HCT116 (cell line): Measurements from ENCODE around the gene GSN. TPM values are rescaled to one million over a fixed set of nuclear protein-coding genes. Genes with fewer than 3 reads are reported as not detected.

ENCODE experiments used
- ATAC-seq: fragments of 200-7000 bp; cut with Tn5 transposase; 2 replicates; pipeline ENCODE4 v1.9.1; 2020; ENCODE audit warnings: mild to moderate bottlenecking, moderate library complexity
- BruUV-seq: library from RNA; stranded (reverse); fragments of 400-500 nt; replicated peaks from 2 replicates; lab custom pipeline; 2021; lab: Mats Ljungman, UMichigan
- CTCF ChIA-PET: fragments of 300-600 bp; sonication (Branson Sonifier 250); formaldehyde crosslinking; loops from one replicate; lab custom pipeline; 2021; ENCODE audit warnings: antibody characterized with exemption; lab: Charles Lee
- POLR2A ChIA-PET: fragments of 300-600, 350-600 bp; sonication (Branson Sonifier 250); formaldehyde crosslinking; loops from one replicate; lab custom pipeline; 2021; ENCODE audit warnings: antibody characterized with exemption; lab: Charles Lee
- RAD21 ChIA-PET, 2 experiments: fragments of 300-600 bp; sonication (Branson Sonifier 250); formaldehyde crosslinking; loops; one replicate each; lab custom pipeline; 2023; ENCODE audit warnings: low total read pairs in 2 of 2; ENCODE audit not compliant: uncharacterized antibody in 2 of 2, unreplicated experiment in 2 of 2, low non-redundant PET in 1 of 2; lab: Charles Lee
- DNase-seq: peaks from one replicate; pipeline ENCODE4 v3.0.0-alpha.2; 2010; ENCODE audit warnings: low read depth, low spot score
- H2AFZ ChIP-seq: fragments of 200-600 bp; shearing (Covaris generic), sonication (generic); 2 replicates; pipeline ENCODE4 v1.6.1; 2017; ENCODE audit warnings: low read depth, mixed run types, mixed read lengths, antibody characterized with exemption, low read length; ENCODE audit not compliant: poor library complexity, severe bottlenecking
- H3K27ac ChIP-seq: 2 replicates; pipeline ENCODE4 v1.5.1; 2012; ENCODE audit warnings: low read depth, low read length
- H3K27me3 ChIP-seq: fragments of 200-600 bp; sonication (generic); 2 replicates; pipeline ENCODE4 v1.6.1; 2016; ENCODE audit warnings: mixed run types, low read length, mixed read lengths; ENCODE audit not compliant: insufficient read depth
- H3K36me3 ChIP-seq, 2 experiments: fragments of 200-500 bp in 1 of 2; fragments of 200-600 bp in 1 of 2; sonication (Bioruptor generic) in 1 of 2; sonication (generic) in 1 of 2; 2 replicates each; pipeline versions ENCODE4 v1.5.1 to v1.6.1; 2014 to 2016; ENCODE audit warnings: low read length in 2 of 2, inconsistent platforms in 1 of 2, mixed read lengths in 1 of 2, mixed run types in 1 of 2; ENCODE audit not compliant: insufficient read depth in 2 of 2, control insufficient read depth in 1 of 2
- H3K4me1 ChIP-seq, 2 experiments: fragments of 200-600 bp in 1 of 2; sonication (generic) in 1 of 2; 2 replicates each; pipeline versions ENCODE4 v1.5.1 to v1.6.1; 2012 to 2017; ENCODE audit warnings: low read length in 2 of 2, inconsistent platforms in 1 of 2, mild to moderate bottlenecking in 1 of 2, mixed read lengths in 1 of 2, mixed run types in 1 of 2, moderate library complexity in 1 of 2; ENCODE audit not compliant: insufficient read depth in 2 of 2, control insufficient read depth in 1 of 2
- H3K4me2 ChIP-seq: fragments of 200-600 bp; sonication (generic); 2 replicates; pipeline ENCODE4 v1.6.1; 2017; ENCODE audit warnings: mixed run types, low read length, mixed read lengths
- H3K4me3 ChIP-seq, 2 experiments: fragments of 200-600 bp in 1 of 2; sonication (generic) in 1 of 2; replicated peaks in 1 of 2; 2 replicates each; pipeline ENCODE4 v1.5.1; 2011 to 2016; ENCODE audit warnings: low read length in 2 of 2, control low read depth in 1 of 2, low read depth in 1 of 2, mild to moderate bottlenecking in 1 of 2, mixed read lengths in 1 of 2, mixed run types in 1 of 2
- H3K79me2 ChIP-seq: fragments of 200-600 bp; sonication (generic); 2 replicates; pipeline ENCODE4 v1.6.1; 2017; ENCODE audit warnings: mild to moderate bottlenecking, mixed run types, low read length, moderate library complexity, mixed read lengths; ENCODE audit not compliant: insufficient read depth
- H3K9ac ChIP-seq: fragments of 200-600 bp; sonication (generic); 2 replicates; pipeline ENCODE4 v1.6.1; 2016; ENCODE audit warnings: low read length, mixed read lengths
- H3K9me2 ChIP-seq: fragments of 200-600 bp; sonication (generic), shearing (Covaris generic); 2 replicates; pipeline ENCODE4 v1.6.1; 2017; ENCODE audit warnings: mixed run types, mild to moderate bottlenecking, moderate library complexity; ENCODE audit not compliant: insufficient read depth
- H3K9me3 ChIP-seq, 2 experiments: fragments of 200-500 bp in 1 of 2; fragments of 200-600 bp in 1 of 2; sonication (Bioruptor generic) in 1 of 2; sonication (generic) in 1 of 2; 2 replicates each; pipeline ENCODE4 v1.6.1; 2014 to 2017; ENCODE audit warnings: low read length in 2 of 2, mixed read lengths in 2 of 2, inconsistent platforms in 1 of 2, low read depth in 1 of 2, mild to moderate bottlenecking in 1 of 2, mixed run types in 1 of 2, moderate library complexity in 1 of 2; ENCODE audit not compliant: control insufficient read depth in 1 of 2, insufficient read depth in 1 of 2
- H4K20me1 ChIP-seq: fragments of 200-600 bp; sonication (generic), shearing (Covaris generic); 2 replicates; pipeline ENCODE4 v1.6.1; 2017; ENCODE audit warnings: mixed run types, mild to moderate bottlenecking, moderate library complexity; ENCODE audit not compliant: insufficient read depth
- CBX3 ChIP-seq: IDR thresholded peaks from 2 replicates; pipeline ENCODE4 v1.6.1; 2012; ENCODE audit warnings: low read depth
- CEBPB ChIP-seq: IDR thresholded peaks from 2 replicates; pipeline ENCODE4 v1.6.1; 2012; ENCODE audit warnings: low read depth
- EGR1 ChIP-seq: IDR thresholded peaks from 2 replicates; pipeline ENCODE4 v1.6.1; 2012; ENCODE audit warnings: low read depth
- ELF1 ChIP-seq: IDR thresholded peaks from 2 replicates; pipeline ENCODE4 v1.6.1; 2012; ENCODE audit warnings: low read depth, borderline replicate concordance
- EZH2 ChIP-seq: fragments of 200-600 bp; sonication (generic); IDR thresholded peaks from 2 replicates; pipeline ENCODE4 v1.6.1; 2017; ENCODE audit warnings: antibody characterized with exemption, mixed run types
- EZH2phosphoT487 ChIP-seq: fragments of 200-600 bp; IDR thresholded peaks from 2 replicates; pipeline ENCODE4 v1.6.1; 2018; ENCODE audit warnings: antibody characterized with exemption, borderline replicate concordance
- FOSL1 ChIP-seq: IDR thresholded peaks from 2 replicates; pipeline ENCODE4 v1.6.1; 2012; ENCODE audit warnings: low read depth
- POLR2A ChIP-seq: IDR thresholded peaks from 2 replicates; pipeline ENCODE4 v1.7.0; 2011; ENCODE audit warnings: borderline replicate concordance; ENCODE audit not compliant: insufficient read depth, insufficient read length; ENCODE audit errors: extremely low read depth
- POLR2AphosphoS5 ChIP-seq: IDR thresholded peaks from 2 replicates; pipeline ENCODE4 v1.6.1; 2011; ENCODE audit warnings: mild to moderate bottlenecking, low read depth, low read length, moderate library complexity
- RAD21 ChIP-seq: IDR thresholded peaks from 2 replicates; pipeline ENCODE4 v1.6.1; 2012; ENCODE audit warnings: low read depth, mild to moderate bottlenecking
- SIN3A ChIP-seq: IDR thresholded peaks from 2 replicates; pipeline ENCODE4 v1.6.1; 2012; ENCODE audit warnings: low read depth
- ZFX ChIP-seq: fragments of 450-650 bp; IDR thresholded peaks from 2 replicates; pipeline ENCODE4 v1.6.1; 2017
- ZNF274 ChIP-seq: fragments of 200-500 bp; sonication (Bioruptor generic); IDR thresholded peaks from 2 replicates; pipeline ENCODE4 v1.6.1; 2014; ENCODE audit warnings: mild to moderate bottlenecking, low read depth, low read length, inconsistent platforms
- intact Hi-C: fragments of 100-400 bp; cut with micrococcal nuclease; formaldehyde crosslinking; loops from 2 replicates; pipeline ENCODE4 v1.10.0; 2022
- total RNA-seq: library from RNA; stranded (reverse); gene quantifications from one replicate; pipeline ENCODE4 v1.2.1, GENCODE V29; 2021; ENCODE audit not compliant: unreplicated experiment
- TF ChIP-seq, protein P1 (sequence below): IDR thresholded peaks from 2 replicates; pipeline ENCODE4 v1.6.1; 2012
- TF ChIP-seq, protein P2 (sequence below): IDR thresholded peaks from 2 replicates; pipeline ENCODE4 v1.6.1; 2011; ENCODE audit warnings: mild to moderate bottlenecking, low read length, moderate library complexity; ENCODE audit not compliant: insufficient replicate concordance; ENCODE audit errors: extremely low read depth
- TF ChIP-seq, protein P3 (sequence below): IDR thresholded peaks from 2 replicates; pipeline ENCODE4 v1.6.1; 2012

The GSN gene
- total RNA-seq, 1 experiment from 2014 or later = 71.3 TPM

DNA sequence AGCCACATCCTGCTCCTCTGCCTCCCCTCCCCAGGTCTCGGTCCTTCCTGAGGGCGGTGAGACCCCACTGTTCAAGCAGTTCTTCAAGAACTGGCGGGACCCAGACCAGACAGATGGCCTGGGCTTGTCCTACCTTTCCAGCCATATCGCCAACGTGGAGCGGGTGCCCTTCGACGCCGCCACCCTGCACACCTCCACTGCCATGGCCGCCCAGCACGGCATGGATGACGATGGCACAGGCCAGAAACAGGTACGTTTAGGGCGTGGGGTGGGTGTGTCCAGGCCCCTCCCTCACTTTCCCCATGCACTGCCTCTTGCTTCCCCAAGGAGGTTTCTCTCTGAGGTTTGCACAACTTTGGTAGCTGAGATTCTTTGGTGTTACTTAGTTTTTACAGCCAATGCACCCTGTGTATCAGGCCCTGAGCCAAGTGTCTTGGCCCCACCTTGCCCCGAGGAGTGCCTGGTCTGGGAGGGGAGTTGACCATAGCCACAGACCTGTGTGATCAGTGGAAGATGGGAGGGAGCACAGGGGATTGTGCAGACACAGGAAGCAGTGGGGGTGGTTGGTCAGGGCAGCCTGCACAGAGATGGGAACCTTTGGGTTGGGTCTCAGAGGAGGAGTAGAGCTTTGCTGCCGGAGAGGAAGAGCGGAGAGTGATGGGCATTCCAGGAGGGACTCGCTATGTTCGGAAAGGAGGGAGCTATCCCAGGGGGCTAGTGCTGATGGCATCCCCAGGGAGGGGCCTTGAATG lies 50.8 kb downstream of the GSN start:
- no peak overlapping the region for H3K4me3 ChIP-seq
- 0 out of 4 replicates have a peak, but pooled peaks cover 2 to 6% of the 10 kb centered on the region in 2 experiments for H3K36me3 ChIP-seq
- ATAC-seq (no peak), DNase-seq (no peak)
- RAD21 ChIA-PET = interaction anchor here (1.0 to 1.7 kb wide), 3 partner anchors 81 to 227 kb away, joined by 3 to 9 read pairs (median 3); no protein-coding TSS in a partner anchor
- H3K9ac ChIP-seq = no peak overlapping the region
- H4K20me1 ChIP-seq = no peaks in the 10 kb centered on the region
- TF ChIP-seq SIN3A = no peak
- TF ChIP-seq ELF1 = no peak
- TF ChIP-seq EZH2phosphoT487 = no peak
- no peak for TF ChIP-seq CEBPB
- TF ChIP-seq, protein P1, sequence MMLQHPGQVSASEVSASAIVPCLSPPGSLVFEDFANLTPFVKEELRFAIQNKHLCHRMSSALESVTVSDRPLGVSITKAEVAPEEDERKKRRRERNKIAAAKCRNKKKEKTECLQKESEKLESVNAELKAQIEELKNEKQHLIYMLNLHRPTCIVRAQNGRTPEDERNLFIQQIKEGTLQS = no peak
- TF ChIP-seq RAD21 = no peak
- TF ChIP-seq POLR2AphosphoS5 = no peak
- TF ChIP-seq ZNF274 = no peak
- TF ChIP-seq EGR1 = no peak
- TF ChIP-seq, protein P2, sequence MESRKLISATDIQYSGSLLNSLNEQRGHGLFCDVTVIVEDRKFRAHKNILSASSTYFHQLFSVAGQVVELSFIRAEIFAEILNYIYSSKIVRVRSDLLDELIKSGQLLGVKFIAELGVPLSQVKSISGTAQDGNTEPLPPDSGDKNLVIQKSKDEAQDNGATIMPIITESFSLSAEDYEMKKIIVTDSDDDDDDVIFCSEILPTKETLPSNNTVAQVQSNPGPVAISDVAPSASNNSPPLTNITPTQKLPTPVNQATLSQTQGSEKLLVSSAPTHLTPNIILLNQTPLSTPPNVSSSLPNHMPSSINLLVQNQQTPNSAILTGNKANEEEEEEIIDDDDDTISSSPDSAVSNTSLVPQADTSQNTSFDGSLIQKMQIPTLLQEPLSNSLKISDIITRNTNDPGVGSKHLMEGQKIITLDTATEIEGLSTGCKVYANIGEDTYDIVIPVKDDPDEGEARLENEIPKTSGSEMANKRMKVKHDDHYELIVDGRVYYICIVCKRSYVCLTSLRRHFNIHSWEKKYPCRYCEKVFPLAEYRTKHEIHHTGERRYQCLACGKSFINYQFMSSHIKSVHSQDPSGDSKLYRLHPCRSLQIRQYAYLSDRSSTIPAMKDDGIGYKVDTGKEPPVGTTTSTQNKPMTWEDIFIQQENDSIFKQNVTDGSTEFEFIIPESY = no peak
- TF ChIP-seq EZH2 = no peak
- TF ChIP-seq ZFX = no peak
- no peak for TF ChIP-seq POLR2A
- no peak for TF ChIP-seq FOSL1
- TF ChIP-seq CBX3 = no peak
- TF ChIP-seq, protein P3, sequence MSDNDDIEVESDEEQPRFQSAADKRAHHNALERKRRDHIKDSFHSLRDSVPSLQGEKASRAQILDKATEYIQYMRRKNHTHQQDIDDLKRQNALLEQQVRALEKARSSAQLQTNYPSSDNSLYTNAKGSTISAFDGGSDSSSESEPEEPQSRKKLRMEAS = no peak
- no peaks in the 10 kb centered on the region for H3K9me2 ChIP-seq
- no peak overlapping the region for H2AFZ ChIP-seq
- no TSS peak for BruUV-seq
- intact Hi-C loops = no loop called here
- CTCF ChIA-PET = interaction anchor here (1.1 to 2.9 kb wide), 14 partner anchors 9 to 121 kb away, joined by 3 to 42 read pairs (median 6); partner anchors contain the start of gene GSN
- no peaks in the 10 kb centered on the region for H3K27me3 ChIP-seq
- H3K4me1 ChIP-seq = peaks cover 23 to 32% of the 10 kb centered on the region in 2 experiments
- H3K27ac ChIP-seq = no peak overlapping the region
- no peak overlapping the region for H3K4me2 ChIP-seq
- POLR2A ChIA-PET = interaction anchor here (0.7 to 0.9 kb wide), 2 partner anchors 38 to 131 kb away, joined by 3 read pairs; no protein-coding TSS in a partner anchor
- H3K79me2 ChIP-seq = no peaks in the 10 kb centered on the region
- no peaks in the 10 kb centered on the region for H3K9me3 ChIP-seq
